GM18505 (cell line): ENCODE data around the gene WFIKKN2.

Source experiments
- ATAC-seq: cut with Tn5 transposase; IDR thresholded peaks from one replicate; pipeline ENCODE4 v1.9.1; 2021; ENCODE audit not compliant: unreplicated experiment
- POLR2A ChIP-seq: IDR thresholded peaks from 4 replicates; pipeline ENCODE4 v1.6.1; 2011; ENCODE audit warnings: borderline replicate concordance; ENCODE audit not compliant: insufficient read depth, insufficient read length; ENCODE audit errors: extremely low read depth

WFIKKN2 gene

DNA sequence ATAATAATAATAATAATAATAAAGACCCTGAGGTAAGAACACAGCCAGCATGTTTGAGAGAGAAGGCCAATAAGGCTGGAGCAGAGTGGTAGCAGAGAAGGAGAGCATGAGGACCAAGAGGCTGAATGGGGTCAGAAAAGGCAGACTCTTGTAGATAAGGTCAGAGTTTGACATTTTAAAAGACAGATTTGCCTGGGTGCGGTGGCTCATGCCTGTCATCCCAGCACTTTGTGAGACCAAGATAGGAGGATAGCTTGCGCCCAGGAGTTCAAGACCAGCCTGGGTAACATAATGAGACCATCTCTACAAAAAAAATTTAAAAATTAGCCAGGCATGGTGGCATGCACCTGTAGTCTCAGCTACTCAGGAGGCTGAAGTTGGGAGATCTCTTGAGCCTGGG lies 11.0 kb upstream of the WFIKKN2 start:
- no peak for TF ChIP-seq POLR2A
- no peak for ATAC-seq

DNA sequence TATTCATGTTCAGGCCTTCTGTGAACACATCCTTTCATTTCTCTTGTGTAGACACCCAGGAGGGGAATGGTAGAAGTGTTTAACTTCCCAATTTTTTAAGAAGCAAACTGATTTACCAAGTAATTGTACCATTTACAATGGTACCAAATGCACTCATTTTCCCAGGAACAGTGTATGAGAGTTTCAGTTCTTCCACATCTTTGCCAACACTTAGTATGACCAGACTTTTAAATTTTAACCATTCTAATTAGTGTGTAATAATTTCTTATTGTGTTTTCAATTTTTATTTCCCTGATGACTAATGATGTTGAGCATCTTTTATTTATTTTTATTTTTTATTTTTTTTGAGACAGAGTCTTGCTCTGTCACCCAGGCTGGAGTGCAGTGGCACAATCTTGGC lies 10.2 kb upstream of the WFIKKN2 start:
- no peak for TF ChIP-seq POLR2A
- no peak for ATAC-seq

DNA sequence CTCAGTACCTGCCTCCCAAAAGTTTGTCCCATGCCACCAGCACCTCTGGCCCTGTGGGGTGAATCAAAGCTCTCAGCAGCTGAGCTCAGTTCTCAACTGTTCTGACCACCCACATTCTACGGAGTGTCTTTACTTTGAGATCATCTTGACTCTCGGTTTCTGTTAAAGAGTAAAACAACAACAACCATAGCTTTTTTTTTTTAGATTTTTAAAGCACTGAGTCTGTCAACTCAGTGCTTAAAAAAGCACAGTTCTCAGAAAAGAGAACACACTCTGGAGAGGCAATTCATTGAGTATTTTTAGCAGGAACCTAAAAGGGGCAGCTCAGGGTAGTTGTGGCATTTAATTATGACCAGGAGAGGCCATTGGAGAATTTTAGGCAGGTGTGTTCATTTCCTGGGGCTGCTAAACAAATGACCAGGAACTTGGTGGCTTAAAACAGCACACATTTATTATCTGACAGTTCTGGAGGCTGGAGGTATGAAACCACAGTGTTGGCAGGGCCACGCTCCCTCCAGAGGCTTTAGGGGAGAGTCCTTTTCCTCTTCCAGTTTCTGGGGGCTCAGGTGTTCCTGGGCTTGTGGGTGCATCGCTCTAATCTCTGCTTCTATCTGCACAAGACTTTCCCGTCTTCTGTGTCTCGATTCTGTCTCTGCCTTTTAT lies 6.7 kb upstream of the WFIKKN2 start:
- no peak for TF ChIP-seq POLR2A

DNA sequence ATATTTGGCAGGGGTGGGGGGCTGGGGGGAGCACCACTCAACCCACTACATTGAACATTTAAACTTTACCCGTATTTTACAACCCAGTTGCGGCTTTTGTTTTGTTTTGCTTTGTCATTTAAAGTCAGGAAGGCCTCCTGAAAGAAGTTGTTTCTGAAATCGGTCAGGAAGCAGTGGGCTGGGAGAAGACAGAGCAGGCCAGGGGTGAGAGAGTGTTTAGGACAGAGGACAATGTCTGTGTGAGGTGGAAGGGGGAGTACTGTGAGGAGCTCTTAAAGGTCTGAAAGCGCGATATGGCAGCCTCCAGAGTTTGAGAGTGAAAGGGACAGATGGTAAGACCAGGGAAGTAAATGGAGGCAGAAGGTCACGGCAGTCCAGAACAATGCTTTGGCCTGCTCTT lies 6.1 kb upstream of the WFIKKN2 start:
- ATAC-seq, result no peak
- TF ChIP-seq POLR2A, result no peak

More for the DNA sequence above, 6.7 kb upstream of the WFIKKN2 start:
- ATAC-seq, result no peak

DNA sequence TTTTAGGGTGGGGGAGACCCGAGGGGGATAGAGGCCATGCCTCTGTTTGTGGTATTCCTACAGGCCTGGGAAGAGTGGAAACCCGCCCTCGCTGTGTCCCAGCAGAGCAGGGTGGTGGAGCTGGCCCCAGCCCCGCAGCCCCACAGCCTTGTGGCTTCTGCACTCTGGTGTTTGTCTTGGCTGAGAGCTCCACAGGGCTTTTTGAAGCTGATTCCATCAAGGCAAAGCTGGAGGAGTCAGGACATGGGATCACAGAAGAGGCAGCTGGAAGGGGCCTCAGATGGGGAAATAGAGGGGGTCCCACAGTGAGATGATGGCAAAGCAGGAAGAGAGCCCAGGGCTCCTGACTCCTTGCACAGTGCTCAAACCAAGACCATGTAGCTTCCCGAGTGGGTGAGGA lies 5.0 kb upstream of the WFIKKN2 start:
- TF ChIP-seq POLR2A, result no peak
- ATAC-seq, result no peak

DNA sequence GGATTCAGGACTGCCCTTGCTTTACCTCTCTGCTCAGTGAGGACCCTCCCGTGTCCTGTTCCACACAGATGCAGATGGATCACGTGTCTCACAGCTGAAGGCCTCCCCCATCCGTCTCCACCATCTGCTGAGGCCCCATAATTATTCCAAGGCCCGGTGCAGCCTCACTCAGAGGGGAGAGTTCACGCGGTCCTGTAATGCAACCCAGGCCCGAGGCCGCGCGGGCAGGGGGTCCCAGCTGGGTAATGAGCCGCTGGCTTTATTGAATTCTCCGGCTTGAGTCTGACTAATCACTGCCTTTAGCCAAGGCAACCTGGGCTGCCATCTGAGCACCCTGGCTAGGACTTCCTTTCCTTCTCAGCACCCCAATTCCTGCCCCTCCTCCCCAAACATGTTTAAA lies 4.4 kb upstream of the WFIKKN2 start:
- no peak for TF ChIP-seq POLR2A
- ATAC-seq, result no peak

DNA sequence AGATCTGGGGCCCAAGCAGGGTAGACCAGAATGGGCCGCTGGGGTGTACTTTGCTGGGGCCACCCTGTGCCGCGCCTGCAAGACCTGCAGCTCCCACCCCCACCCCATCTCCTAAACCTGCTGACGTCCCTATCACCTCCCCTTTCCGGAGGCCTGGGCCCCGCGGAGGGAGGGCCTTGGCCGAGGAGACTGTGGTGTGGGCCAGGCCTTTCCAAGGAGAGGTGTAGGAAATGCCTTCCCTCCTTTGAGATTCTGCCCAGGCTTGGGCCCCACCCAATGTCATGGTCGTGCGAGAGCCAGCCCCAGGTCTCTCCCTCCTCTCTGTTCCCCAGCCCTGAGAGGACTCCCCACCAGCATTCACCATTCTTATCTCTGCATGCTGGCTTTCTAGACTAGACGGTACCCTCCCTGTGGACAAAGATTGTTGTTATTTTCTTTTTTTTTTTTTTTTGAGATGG lies 3.9 kb upstream of the WFIKKN2 start:
- no peak for TF ChIP-seq POLR2A
- no peak for ATAC-seq

DNA sequence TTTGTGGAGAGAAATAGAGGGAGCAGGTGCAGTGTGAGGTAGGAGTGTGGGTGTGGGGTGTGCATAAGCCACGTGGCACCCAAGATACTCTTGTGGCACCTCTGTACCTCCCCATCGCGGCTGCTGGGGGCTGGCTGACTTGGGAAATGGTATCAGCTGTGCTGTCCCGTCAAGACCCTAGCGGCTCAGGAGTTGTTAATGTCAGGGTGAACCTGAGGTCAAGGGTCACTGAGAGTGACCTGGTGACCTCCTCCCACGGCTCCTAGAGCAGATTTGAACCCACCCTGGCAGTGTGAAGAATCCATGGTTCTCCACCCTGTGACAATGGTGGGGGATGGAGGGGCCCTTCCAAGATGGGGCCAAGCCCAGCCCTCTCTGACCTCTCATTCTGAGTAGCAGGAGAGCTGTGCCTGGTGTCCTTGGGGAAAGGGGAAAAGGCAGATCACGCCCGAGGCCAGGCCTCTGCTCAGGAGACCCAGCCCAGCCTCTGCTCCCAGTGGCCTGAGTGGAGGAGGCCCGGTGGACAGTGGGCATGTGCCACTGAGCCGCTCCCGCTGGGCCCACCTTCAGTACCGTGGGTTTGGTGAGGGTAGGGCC lies 3.0 kb upstream of the WFIKKN2 start:
- ATAC-seq, result no peak
- no peak for TF ChIP-seq POLR2A

DNA sequence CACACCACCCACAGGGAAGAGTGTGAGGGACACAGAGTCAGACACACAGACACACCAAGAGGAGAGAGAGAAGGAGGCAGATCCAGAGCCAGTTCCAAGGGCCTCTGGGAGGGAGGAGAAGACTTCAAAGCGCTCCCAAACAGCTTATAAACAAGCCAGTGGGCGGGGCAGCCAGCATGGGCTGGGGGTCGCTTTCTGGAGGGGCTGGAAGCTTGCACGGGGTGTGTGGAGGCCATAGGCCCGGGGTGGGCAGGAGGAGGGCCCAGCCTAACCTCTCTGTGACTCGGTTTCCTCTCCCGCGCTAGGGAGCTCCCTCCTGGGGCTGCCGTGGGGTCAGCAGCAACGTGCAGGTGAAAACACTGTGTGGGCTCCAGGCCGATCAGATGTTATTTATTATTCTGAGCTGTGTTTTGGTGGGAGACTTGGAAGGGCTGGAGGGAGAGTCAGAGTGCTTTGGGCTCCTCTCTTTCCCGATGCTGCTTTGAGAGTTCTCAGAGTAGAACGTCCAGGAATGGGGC lies 2.5 kb upstream of the WFIKKN2 start:
- ATAC-seq, result no peak
- TF ChIP-seq POLR2A, result no peak

DNA sequence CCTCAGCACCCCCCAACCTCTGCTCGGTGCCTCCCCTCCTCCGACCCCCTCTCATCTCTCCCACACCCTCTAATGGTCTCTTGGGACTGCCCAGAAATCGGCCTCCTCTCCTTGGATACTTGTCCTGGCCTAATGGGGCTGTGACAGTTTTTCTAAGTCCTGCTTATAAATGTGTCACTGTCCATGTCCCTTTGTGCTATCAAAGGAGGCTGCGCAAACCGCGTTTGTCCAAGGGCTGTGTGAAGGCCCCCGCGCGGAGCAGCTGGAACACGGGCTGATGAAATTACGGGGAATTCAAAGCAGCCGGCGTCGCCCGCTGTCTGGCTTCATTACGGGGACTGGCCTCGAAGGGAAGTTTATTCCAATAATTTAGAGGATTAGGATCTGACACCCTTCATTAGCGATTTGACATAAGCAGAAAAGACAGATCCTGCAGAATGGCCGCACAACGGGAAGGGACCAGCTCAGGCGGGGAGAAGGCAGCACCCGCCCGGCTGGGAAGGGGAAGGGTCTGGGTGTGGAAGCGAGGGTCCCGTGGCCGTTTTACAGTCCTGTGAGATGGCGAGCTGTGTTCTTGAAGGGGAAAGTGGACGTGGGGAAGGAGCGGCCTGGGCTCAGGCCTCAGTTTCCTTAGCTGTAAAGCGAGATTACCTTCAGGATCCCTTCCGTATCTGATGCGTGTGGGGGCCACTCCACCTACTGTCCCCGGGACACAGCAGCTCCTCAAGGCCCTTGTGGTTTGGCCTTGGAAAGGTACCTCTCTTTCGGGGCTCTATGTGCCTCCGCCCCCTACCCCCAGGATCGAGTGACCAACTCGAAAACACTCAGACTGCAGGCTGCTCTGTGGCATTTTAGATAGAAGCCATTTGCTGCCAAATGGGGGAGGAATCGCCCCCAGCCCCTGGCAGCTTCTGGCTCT lies 1.6 kb upstream of the WFIKKN2 start:
- TF ChIP-seq POLR2A, result no peak

DNA sequence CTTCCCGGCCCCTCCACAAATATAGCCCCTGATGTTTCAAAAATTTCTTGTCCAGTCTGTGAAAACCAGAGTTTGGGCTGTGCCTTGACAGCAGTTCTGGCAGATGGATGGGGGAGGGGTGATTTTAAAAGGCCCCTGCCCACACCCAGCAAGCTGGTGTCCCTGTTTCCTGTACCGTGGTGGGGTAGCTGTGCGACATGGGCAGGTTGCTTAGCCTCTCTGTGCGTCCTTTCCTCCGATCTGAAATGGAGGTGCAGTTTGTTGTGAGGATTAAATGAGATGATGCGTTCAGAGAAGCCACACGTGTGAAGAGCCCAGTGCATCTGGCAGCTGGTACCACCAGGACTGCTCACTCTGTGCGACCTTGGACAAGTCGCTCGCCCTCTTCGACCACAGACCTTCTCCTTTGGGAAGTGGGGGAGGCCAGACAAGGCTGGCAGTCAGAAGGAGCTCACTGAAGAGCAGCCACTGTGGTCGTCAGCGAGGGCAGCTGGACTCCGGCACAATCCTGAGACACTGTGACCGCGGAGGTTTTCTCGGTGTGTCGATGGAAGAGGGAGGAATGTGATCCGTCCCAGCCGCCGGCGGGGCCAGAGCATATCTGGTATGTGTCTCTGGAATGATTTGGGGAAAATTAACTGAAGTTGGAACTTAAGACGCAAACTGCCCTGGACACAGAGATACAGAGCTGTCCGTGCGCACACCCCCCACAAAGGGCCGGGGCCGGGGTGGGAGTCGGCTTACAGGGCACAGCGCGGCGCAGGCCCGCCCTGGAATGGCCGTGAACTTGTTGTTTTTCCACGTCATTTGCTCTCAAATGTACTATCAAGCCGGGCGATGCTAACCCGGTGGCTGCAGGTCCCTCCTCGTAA lies 721 bp upstream of the WFIKKN2 start:
- TF ChIP-seq POLR2A, result no peak
- ATAC-seq, result no peak

More for the DNA sequence above, 1.6 kb upstream of the WFIKKN2 start:
- ATAC-seq, result no peak

DNA sequence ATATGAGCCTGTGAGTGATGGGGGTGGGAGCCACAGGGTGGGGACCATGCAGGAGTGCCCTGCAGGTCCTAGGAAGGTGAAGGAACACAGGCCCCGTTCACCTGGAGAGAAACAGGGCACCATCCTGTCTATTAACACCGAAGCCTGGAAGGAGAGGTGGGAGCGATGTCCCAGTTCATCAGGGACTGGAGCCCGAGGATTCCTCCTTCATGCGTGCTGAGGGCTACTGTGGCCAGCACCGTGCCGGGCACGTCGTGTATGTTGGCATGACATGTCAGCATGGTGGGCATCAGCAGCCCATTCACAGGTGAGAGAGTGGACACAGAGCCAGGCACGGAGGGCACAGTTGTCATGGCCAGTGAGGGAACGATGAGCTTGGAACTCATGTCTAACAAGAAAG lies 1.4 kb downstream of the WFIKKN2 start:
- no peak for ATAC-seq
- no peak for TF ChIP-seq POLR2A
